GM12878 (cell line): ENCODE data around the gene C4BPB. TPM values are rescaled to one million over a fixed set of nuclear protein-coding genes. Genes with fewer than 3 reads are reported as not detected.

Experiments used
- ATAC-seq: fragments of 200-7000 bp; cut with Tn5 transposase; 3 replicates; pipeline ENCODE4 v1.9.1; 2020; ENCODE audit warnings: mild to moderate bottlenecking, moderate library complexity
- BruUV-seq: library from RNA; stranded (reverse); fragments of 400-500 nt; replicated peaks from 2 replicates; lab custom pipeline; 2021; lab: Mats Ljungman, UMichigan
- CTCF ChIA-PET: fragments of 300-600 bp; sonication (Branson Sonifier 250); formaldehyde crosslinking; extraction: SDS; loops from one replicate; lab custom pipeline; 2021; ENCODE audit warnings: inconsistent platforms; lab: Yijun Ruan, JAX
- POLR2A ChIA-PET: fragments of 350-600 bp; formaldehyde crosslinking; extraction: SDS; loops from one replicate; lab custom pipeline; 2021; ENCODE audit warnings: inconsistent platforms; lab: Charles Lee
- RAD21 ChIA-PET: fragments of 300-600 bp; sonication (Branson Sonifier 250); formaldehyde crosslinking; loops from one replicate; lab custom pipeline; 2023; ENCODE audit warnings: antibody characterized with exemption; ENCODE audit not compliant: unreplicated experiment; lab: Charles Lee
- SMC1A ChIA-PET: fragments of 300-600 bp; sonication (Branson Sonifier 250); formaldehyde crosslinking; loops from one replicate; lab custom pipeline; 2023; ENCODE audit not compliant: unreplicated experiment, uncharacterized antibody; lab: Charles Lee
- DNase-seq: peaks from one replicate; pipeline ENCODE4 v3.0.0-alpha.2; 2011; ENCODE audit warnings: low read depth, low spot score
- FAIRE-seq: peaks from 3 replicates; lab custom pipeline; 2011; peaks lifted over from hg19 to GRCh38; lab: Jason Lieb, UNC
- H2AFZ ChIP-seq: 2 replicates; pipeline ENCODE4 v1.6.0; 2011; ENCODE audit warnings: low read depth, low read length, control low read depth; ENCODE audit not compliant: control insufficient read depth
- H3K27ac ChIP-seq: 2 replicates; pipeline ENCODE4 v1.5.1; 2011; ENCODE audit warnings: control low read depth; ENCODE audit not compliant: control insufficient read depth, insufficient read depth
- H3K27me3 ChIP-seq, 2 experiments: replicated peaks in 1 of 2; 2 replicates each; pipeline versions ENCODE4 v1.6.0 to v1.6.1; 2011; ENCODE audit warnings: low read length in 1 of 2; ENCODE audit not compliant: control insufficient read depth in 2 of 2, insufficient read depth in 2 of 2
- H3K36me3 ChIP-seq, 2 experiments: 2 replicates each; pipeline ENCODE4 v1.5.1; 2011; ENCODE audit warnings: low read length in 1 of 2; ENCODE audit not compliant: control insufficient read depth in 2 of 2, insufficient read depth in 2 of 2
- H3K4me1 ChIP-seq: 2 replicates; pipeline ENCODE4 v1.6.1; 2011; ENCODE audit warnings: mild to moderate bottlenecking, low read length, moderate library complexity, mixed read lengths; ENCODE audit not compliant: control insufficient read depth, insufficient read depth
- H3K4me2 ChIP-seq: 2 replicates; pipeline ENCODE4 v1.6.0; 2011; ENCODE audit warnings: control low read depth; ENCODE audit not compliant: control insufficient read depth, insufficient read depth
- H3K4me3 ChIP-seq: fragments of 200-600 bp; sonication (generic); 2 replicates; pipeline ENCODE4 v1.5.1; 2016
- H3K79me2 ChIP-seq: 2 replicates; pipeline ENCODE4 v1.6.0; 2011; ENCODE audit warnings: low read length; ENCODE audit not compliant: control insufficient read depth, insufficient read depth
- H3K9ac ChIP-seq: 2 replicates; pipeline ENCODE4 v1.8.0; 2011; ENCODE audit warnings: low read length, control low read depth, mixed read lengths; ENCODE audit not compliant: control insufficient read depth, insufficient read depth
- H3K9me3 ChIP-seq: replicated peaks from 3 replicates; pipeline ENCODE4 v1.5.1; 2011; ENCODE audit warnings: mild to moderate bottlenecking, low read length; ENCODE audit not compliant: control insufficient read depth, insufficient read depth
- H4K20me1 ChIP-seq: 2 replicates; pipeline ENCODE4 v1.6.0; 2011; ENCODE audit not compliant: control insufficient read depth, insufficient read depth
- KLF5 ChIP-seq: fragments of 450-650 bp; IDR thresholded peaks from 2 replicates; pipeline ENCODE4 v1.6.1; 2014; ENCODE audit warnings: mild to moderate bottlenecking; ENCODE audit not compliant: partially characterized antibody
- MYB ChIP-seq: fragments of 150-350 bp; IDR thresholded peaks from 2 replicates; pipeline ENCODE4 v1.6.1; 2014; ENCODE audit warnings: mild to moderate bottlenecking, low read depth, low read length, borderline replicate concordance
- RAD21 ChIP-seq: IDR thresholded peaks from 2 replicates; pipeline ENCODE4 v1.6.1; 2011; ENCODE audit warnings: mild to moderate bottlenecking, low read depth, low read length, moderate library complexity; ENCODE audit not compliant: insufficient read depth
- SUZ12 ChIP-seq: fragments of 200-600 bp; sonication (generic); IDR thresholded peaks from one replicate; pipeline ENCODE4 v1.6.1; 2018; ENCODE audit warnings: antibody characterized with exemption, mild to moderate bottlenecking; ENCODE audit not compliant: unreplicated experiment
- TAF1 ChIP-seq: IDR thresholded peaks from 2 replicates; pipeline ENCODE4 v1.6.1; 2011; ENCODE audit warnings: mild to moderate bottlenecking, low read depth, low read length, borderline replicate concordance
- ZBTB4 ChIP-seq: fragments of 450-650 bp; formaldehyde crosslinking; IDR thresholded peaks from 2 replicates; pipeline ENCODE4 v1.4.0; 2022; ENCODE audit warnings: mild to moderate bottlenecking, moderate library complexity
- ZBTB40 ChIP-seq: fragments of 450-650 bp; IDR thresholded peaks from 2 replicates; pipeline ENCODE4 v1.6.1; 2016; ENCODE audit warnings: mild to moderate bottlenecking, moderate library complexity, borderline replicate concordance
- ZZZ3 ChIP-seq: IDR thresholded peaks from 2 replicates; pipeline ENCODE4 v1.6.1; 2011; ENCODE audit warnings: low read depth; ENCODE audit not compliant: control insufficient read depth, insufficient read length
- WGBS: methylation state at CpG from one replicate; pipeline ENCODE4 v1.1.6; 2016; ENCODE audit warnings: low lambda C conversion rate; ENCODE audit not compliant: insufficient replicate concordance, insufficient coverage; ENCODE audit errors: missing lambda C conversion rate; 5-methylcytosine and 5-hydroxymethylcytosine counted together
- in situ Hi-C: fragments of 300-500 bp; cut with MboI; formaldehyde crosslinking; loops from 9 replicates; pipeline ENCODE4 v1.14.3; 2018; ENCODE audit warnings: mixed read lengths
- intact Hi-C: fragments of 100-400 bp; cut with micrococcal nuclease; formaldehyde crosslinking; loops from one replicate; pipeline ENCODE4 v1.14.2; 2022; ENCODE audit not compliant: unreplicated experiment
- polyA plus RNA-seq, 11 experiments: library from polyadenylated mRNA; depleted of rRNA in 4 of 11; unstranded in 6 of 11; stranded (reverse) in 5 of 11; fragments of >200 nt; fragmentation: Nextera tagmentation in 4 of 11; fragmentation: Illumina TruSeq in 1 of 11; extraction: Ambion mirVana in 4 of 11; extraction: Trizol in 1 of 11; gene quantifications; 1 replicate in 1 of 11; 2 replicates in 10 of 11; pipeline versions ENCODE4 v1.2.1 to v1.2.3, GENCODE V29; 2011 to 2016; ENCODE audit warnings: inconsistent platforms in 2 of 11, missing spikeins in 2 of 11, low read depth in 1 of 11
- total RNA-seq, 4 experiments: library from RNA; depleted of rRNA in 3 of 4; stranded (reverse); fragments of >200 nt in 3 of 4; fragmentation: Illumina TruSeq in 1 of 4; extraction: Trizol in 1 of 4; gene quantifications; 2 replicates each; pipeline versions ENCODE4 v1.2.1 to v1.2.3, GENCODE V29; 2013 to 2021
- TF ChIP-seq, protein P1 (sequence below): IDR thresholded peaks from 2 replicates; pipeline ENCODE4 v1.6.1; 2011; ENCODE audit warnings: low read depth, mild to moderate bottlenecking, low read length, moderate library complexity, borderline replicate concordance; ENCODE audit errors: extremely low read depth

The C4BPB gene
- total and polyA plus RNA-seq, 10 of the 15 experiments (the other 5 are each of a cell fraction or from before 2014, with no cell fraction given), result 0.31 to 1.2 (median 0.53) TPM; not detected in 1

- no peak for ATAC-seq
- ChIA-PET POLR2A (no interaction called here), RAD21 (no interaction called here), CTCF (interaction anchor here (1.2 to 4.4 kb wide), 4 partner anchors 8 to 317 kb away, joined by 5 to 29 read pairs (median 8); no protein-coding TSS in a partner anchor), SMC1A (interaction anchor here (0.6 to 1.6 kb wide), 3 partner anchors 9 to 355 kb away, joined by 3 read pairs; no protein-coding TSS in a partner anchor)
- no peak overlapping the region for H2AFZ ChIP-seq
- TF ChIP-seq ZBTB4 (CRISPR knock-in tag) (no peak), TAF1 (no peak), RAD21 (no peak), KLF5 (no peak), ZZZ3 (no peak), SUZ12 (no peak), ZBTB40 (no peak), MYB (no peak)
- TF ChIP-seq, protein P1, sequence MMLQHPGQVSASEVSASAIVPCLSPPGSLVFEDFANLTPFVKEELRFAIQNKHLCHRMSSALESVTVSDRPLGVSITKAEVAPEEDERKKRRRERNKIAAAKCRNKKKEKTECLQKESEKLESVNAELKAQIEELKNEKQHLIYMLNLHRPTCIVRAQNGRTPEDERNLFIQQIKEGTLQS, result no peak
- no peaks in the 10 kb centered on the region for H3K79me2 ChIP-seq
- in situ Hi-C loops (loop anchor here (5.0 kb wide), 1 partner anchor 409 kb away; the partner anchor contains the start of gene CR1), intact Hi-C loops (no loop called here)
- no peaks in the 10 kb centered on the region for H3K36me3 ChIP-seq
- BruUV-seq, result no TSS peak
- H3K4me3 ChIP-seq, result no peak overlapping the region
- H3K9ac ChIP-seq, result no peak overlapping the region
- no peak for FAIRE-seq
- H4K20me1 ChIP-seq, result no peaks in the 10 kb centered on the region
- 39% methylated on average over 2 of the region's 2 CpGs for whole genome bisulfite sequencing
- no peak overlapping the region for H3K27ac ChIP-seq
- no peak overlapping the region for H3K4me2 ChIP-seq
- DNase-seq, result no peak
- no peaks in the 10 kb centered on the region for H3K27me3 ChIP-seq
- H3K9me3 ChIP-seq, result no peaks in the 10 kb centered on the region
- H3K4me1 ChIP-seq, result peaks cover 4% of the 10 kb centered on the region; the same call in 1 of the 2 replicates
Measured at GRCh38 chr1:207088161-207088560, 499 bp upstream of the C4BPB start.
